GM18505 (cell line): ENCODE results near the gene RPUSD3.
"Not testable (repeated sequence)": the region's sequence is repeated elsewhere in the genome, so short reads cannot be mapped to it uniquely, and the experiment has no call there.

Source experiments
- ATAC-seq: cut with Tn5 transposase; IDR thresholded peaks from one replicate; pipeline ENCODE4 v1.9.1; 2021; ENCODE audit not compliant: unreplicated experiment
- POLR2A ChIP-seq: IDR thresholded peaks from 4 replicates; pipeline ENCODE4 v1.6.1; 2011; ENCODE audit warnings: borderline replicate concordance; ENCODE audit not compliant: insufficient read depth, insufficient read length; ENCODE audit errors: extremely low read depth

Gene RPUSD3

GRCh38 chr3:9878700-9879099 is 34.9 kb upstream of the RPUSD3 start:
- ATAC-seq = no peak
- TF ChIP-seq POLR2A = no peak

- TF ChIP-seq POLR2A = no peak
- no peak for ATAC-seq
Measured at GRCh38 chr3:9876991-9877390, 33.2 kb upstream of the RPUSD3 start.

- not testable (repeated sequence) for ATAC-seq
Measured at GRCh38 chr3:9876255-9876654, 32.4 kb upstream of the RPUSD3 start.

- TF ChIP-seq POLR2A = no peak
- no peak for ATAC-seq
Measured at GRCh38 chr3:9875448-9875847, 31.6 kb upstream of the RPUSD3 start.

- ATAC-seq = not testable (repeated sequence)
Measured at GRCh38 chr3:9872067-9872466, 28.3 kb upstream of the RPUSD3 start.

GRCh38 chr3:9870978-9871377 is 27.2 kb upstream of the RPUSD3 start:
- no peak for ATAC-seq
- no peak for TF ChIP-seq POLR2A

- no peak for TF ChIP-seq POLR2A
- ATAC-seq = no peak
Measured at GRCh38 chr3:9869955-9870354, 26.1 kb upstream of the RPUSD3 start.

GRCh38 chr3:9867106-9867505 is 23.3 kb upstream of the RPUSD3 start:
- no peak for ATAC-seq
- TF ChIP-seq POLR2A = no peak

GRCh38 chr3:9866639-9867038 is 22.8 kb upstream of the RPUSD3 start:
- no peak for TF ChIP-seq POLR2A
- no peak for ATAC-seq

- not testable (repeated sequence) for ATAC-seq
Measured at GRCh38 chr3:9865125-9865637, 21.4 kb upstream of the RPUSD3 start.

- ATAC-seq = no peak
- no peak for TF ChIP-seq POLR2A
Measured at GRCh38 chr3:9864200-9864927, 20.6 kb upstream of the RPUSD3 start.

- ATAC-seq = no peak
- no peak for TF ChIP-seq POLR2A
Measured at GRCh38 chr3:9863058-9863772, 19.4 kb upstream of the RPUSD3 start.

GRCh38 chr3:9862391-9863057 is 18.7 kb upstream of the RPUSD3 start:
- no peak for TF ChIP-seq POLR2A
- ATAC-seq = no peak

GRCh38 chr3:9861626-9862130 is 17.9 kb upstream of the RPUSD3 start:
- no peak for TF ChIP-seq POLR2A
- no peak for ATAC-seq
